Testis (tissue), 3 donors: ENCODE data around the gene ARHGDIA. TPM values are rescaled to one million over a fixed set of nuclear protein-coding genes. Genes with fewer than 3 reads are reported as not detected.

Experiments
- DNase-seq: peaks from one replicate; pipeline ENCODE4 v3.0.0-alpha.2; 2019
- H3K27ac ChIP-seq, 2 donors: fragments of 200-600 bp; sonication (generic); one replicate each; pipeline ENCODE4 v1.5.1; 2019
- H3K27me3 ChIP-seq: fragments of 200-600 bp; sonication (generic); one replicate; pipeline ENCODE4 v1.5.1; 2019
- H3K36me3 ChIP-seq: fragments of 200-600 bp; sonication (generic); one replicate; pipeline ENCODE4 v1.5.1; 2017; ENCODE audit warnings: low read depth; ENCODE audit errors: missing control alignments
- H3K4me1 ChIP-seq: fragments of 200-600 bp; sonication (generic); one replicate; pipeline ENCODE4 v1.5.1; 2019
- H3K4me3 ChIP-seq, 2 donors: fragments of 200-600 bp; sonication (generic); one replicate each; pipeline ENCODE4 v1.5.1; 2017 to 2019
- H3K9me3 ChIP-seq: fragments of 200-600 bp; sonication (generic); one replicate; pipeline ENCODE4 v1.5.1; 2017
- POLR2A ChIP-seq: fragments of 450-650 bp; IDR thresholded peaks from one replicate; pipeline ENCODE4 v1.6.1; 2017; ENCODE audit warnings: antibody characterized with exemption, mild to moderate bottlenecking, moderate library complexity
- WGBS, 2 donors: methylation state at CpG; one replicate each; pipeline ENCODE4 v1.1.5; 2018; 5-methylcytosine and 5-hydroxymethylcytosine counted together
- intact Hi-C: fragments of 100-400 bp; cut with DNase I; formaldehyde crosslinking; loops from one replicate; pipeline ENCODE4 v1.15.1; 2023; ENCODE audit warnings: low total_unique reads
- polyA plus RNA-seq: library from polyadenylated mRNA; stranded (reverse); fragments of 350-450 nt; fragmentation: Illumina TruSeq; extraction: RNeasy Lipid Tissue Mini Kit (QIAGEN cat#74804); gene quantifications from one replicate; pipeline ENCODE4 v1.2.3, GENCODE V29; 2014; ENCODE audit warnings: low read depth, low replicate concordance; ENCODE audit not compliant: insufficient read depth
- total RNA-seq, 2 donors: library from RNA; depleted of rRNA; stranded (reverse); fragments of >200 nt; gene quantifications; one replicate each; pipeline ENCODE4 v1.2.3, GENCODE V29; 2016
- TF ChIP-seq, protein P1 (sequence below), 3 experiments: fragments of 450-650 bp in 2 of 3; fragments of 200-600 bp in 1 of 3; sonication (generic) in 1 of 3; IDR thresholded peaks; one replicate each; pipeline ENCODE4 v1.5.1; 2016 to 2019; ENCODE audit warnings: antibody characterized with exemption in 3 of 3, mild to moderate bottlenecking in 2 of 3, moderate library complexity in 1 of 3

The ARHGDIA gene
- total and polyA plus RNA-seq, 3 donors from 2014 or later = 135 to 201 (median 161) TPM

DNA sequence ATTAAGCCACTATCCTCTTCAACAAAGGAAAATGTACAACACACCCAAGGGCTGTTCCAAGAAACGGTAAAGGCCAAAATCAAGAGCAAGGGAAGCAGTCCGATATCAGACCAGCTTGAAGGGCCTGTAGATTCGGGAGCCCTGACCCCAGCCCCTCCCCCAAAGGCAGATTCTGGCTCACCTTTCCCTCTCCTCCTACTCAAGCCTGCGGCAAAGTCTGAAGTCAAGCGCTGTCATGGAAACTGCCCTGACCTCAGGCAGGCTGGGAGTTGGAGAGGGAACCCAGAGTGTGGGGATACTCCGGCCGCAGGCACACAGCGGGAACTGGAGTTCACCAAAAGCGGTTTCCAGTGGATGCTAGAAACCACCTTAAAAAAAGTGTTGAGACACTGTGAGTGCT, 18.5 kb upstream of the ARHGDIA start:
- no peaks in the 10 kb centered on the region for H3K36me3 ChIP-seq
- no peak for DNase-seq
- no peaks in the 10 kb centered on the region for H3K9me3 ChIP-seq
- H3K27me3 ChIP-seq = no peaks in the 10 kb centered on the region
- intact Hi-C loops = no loop called here
- WGBS, 2 donors = 76 to 79% methylated on average over 9 of the region's 9 CpGs
- H3K4me3 ChIP-seq = no peak overlapping the region
- peaks cover 14% of the 10 kb centered on the region for H3K4me1 ChIP-seq
- no peak overlapping the region for H3K27ac ChIP-seq
- no peak for TF ChIP-seq POLR2A
- TF ChIP-seq, protein P1, sequence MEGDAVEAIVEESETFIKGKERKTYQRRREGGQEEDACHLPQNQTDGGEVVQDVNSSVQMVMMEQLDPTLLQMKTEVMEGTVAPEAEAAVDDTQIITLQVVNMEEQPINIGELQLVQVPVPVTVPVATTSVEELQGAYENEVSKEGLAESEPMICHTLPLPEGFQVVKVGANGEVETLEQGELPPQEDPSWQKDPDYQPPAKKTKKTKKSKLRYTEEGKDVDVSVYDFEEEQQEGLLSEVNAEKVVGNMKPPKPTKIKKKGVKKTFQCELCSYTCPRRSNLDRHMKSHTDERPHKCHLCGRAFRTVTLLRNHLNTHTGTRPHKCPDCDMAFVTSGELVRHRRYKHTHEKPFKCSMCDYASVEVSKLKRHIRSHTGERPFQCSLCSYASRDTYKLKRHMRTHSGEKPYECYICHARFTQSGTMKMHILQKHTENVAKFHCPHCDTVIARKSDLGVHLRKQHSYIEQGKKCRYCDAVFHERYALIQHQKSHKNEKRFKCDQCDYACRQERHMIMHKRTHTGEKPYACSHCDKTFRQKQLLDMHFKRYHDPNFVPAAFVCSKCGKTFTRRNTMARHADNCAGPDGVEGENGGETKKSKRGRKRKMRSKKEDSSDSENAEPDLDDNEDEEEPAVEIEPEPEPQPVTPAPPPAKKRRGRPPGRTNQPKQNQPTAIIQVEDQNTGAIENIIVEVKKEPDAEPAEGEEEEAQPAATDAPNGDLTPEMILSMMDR (IDR thresholded peaks at IDR 0.05) = no peak

DNA sequence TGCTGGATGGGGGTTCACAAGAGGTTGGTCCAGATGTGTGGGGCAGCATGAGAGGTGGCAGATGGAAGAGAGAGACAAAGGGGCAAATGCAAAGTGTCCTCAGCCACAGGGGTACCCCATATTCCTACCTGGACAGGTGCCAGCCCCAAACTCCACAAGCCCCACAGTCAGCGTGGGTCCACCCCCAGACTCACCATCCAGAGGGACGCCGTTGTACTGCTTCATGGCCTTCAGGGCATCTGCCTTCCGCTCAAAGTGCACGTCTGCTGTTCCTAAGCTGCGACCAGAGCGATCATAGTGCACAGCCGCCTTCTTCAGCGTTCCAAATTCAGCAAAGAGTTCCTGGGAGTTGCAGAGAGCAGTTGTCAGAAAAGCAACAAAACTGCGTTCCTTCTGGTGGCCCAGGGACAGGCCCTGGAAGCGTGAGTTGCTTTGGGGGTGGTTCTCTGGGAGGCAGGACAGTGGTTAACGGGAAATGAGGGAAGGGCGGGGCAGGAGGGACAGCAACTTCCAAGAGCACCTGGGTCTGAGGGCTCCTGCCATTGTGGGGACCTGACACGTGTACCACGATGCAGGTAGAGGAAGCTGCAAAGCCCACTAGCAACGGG, 18.0 kb upstream of the ARHGDIA start:
- no peak overlapping the region for H3K27ac ChIP-seq
- H3K9me3 ChIP-seq = no peaks in the 10 kb centered on the region
- intact Hi-C loops = no loop called here
- no peaks in the 10 kb centered on the region for H3K36me3 ChIP-seq
- no peak for DNase-seq
- H3K4me1 ChIP-seq = peaks cover 14% of the 10 kb centered on the region
- no peak overlapping the region for H3K4me3 ChIP-seq
- H3K27me3 ChIP-seq = no peaks in the 10 kb centered on the region
- WGBS, 2 donors = 82 to 94% methylated on average over 16 of the region's 16 CpGs
- TF ChIP-seq, protein P1 (IDR thresholded peaks at IDR 0.05) = no peak
- TF ChIP-seq POLR2A = no peak

DNA sequence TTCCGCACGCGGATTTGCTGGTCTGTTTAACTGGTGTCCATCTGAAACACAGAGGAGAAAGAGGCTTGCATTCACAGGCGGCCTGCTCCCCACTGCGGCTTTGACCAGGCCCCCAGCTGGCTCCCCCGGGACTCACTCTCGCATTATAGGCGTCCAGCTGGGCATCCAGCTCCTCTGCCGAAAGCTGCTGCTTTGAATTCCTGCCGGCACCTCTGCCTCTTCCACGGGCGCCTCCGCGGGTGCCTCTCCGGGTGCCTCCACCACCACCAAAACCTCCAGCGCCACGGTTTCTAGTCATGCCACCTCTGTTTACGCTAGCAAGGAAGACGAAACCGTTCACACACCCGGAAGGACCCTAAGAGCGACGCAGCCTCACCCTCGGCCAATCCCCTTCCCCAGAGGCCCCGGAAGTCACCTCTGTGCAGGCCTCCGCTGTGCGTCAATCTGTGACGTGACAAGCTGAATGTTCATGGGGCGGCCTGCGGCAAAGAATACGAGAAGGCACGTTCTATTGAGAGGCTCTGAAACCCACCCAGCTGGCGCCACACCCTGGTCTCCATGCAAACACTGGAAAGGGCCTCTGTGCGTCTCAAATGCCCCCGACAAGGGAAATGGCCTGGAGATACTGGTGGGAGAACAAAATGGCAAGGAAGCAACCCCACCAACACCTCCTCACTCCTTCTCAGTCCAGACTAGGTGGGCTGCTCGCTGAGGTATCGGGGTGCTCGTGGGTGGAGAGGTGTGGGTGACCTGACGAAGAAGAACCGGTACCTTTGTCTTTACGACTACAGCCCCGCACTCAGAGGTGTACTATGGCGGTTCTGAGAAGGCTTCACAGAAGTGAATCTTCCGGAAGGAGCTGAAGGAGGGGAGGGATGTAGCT, 17.2 kb upstream of the ARHGDIA start:
- DNase-seq = no peak
- Histone ChIP-seq H3K4me3 (no peak overlapping the region), H3K9me3 (no peaks in the 10 kb centered on the region), H3K4me1 (peaks cover 14% of the 10 kb centered on the region), H3K36me3 (no peaks in the 10 kb centered on the region), H3K27ac (no peak overlapping the region), H3K27me3 (no peaks in the 10 kb centered on the region)
- WGBS, 2 donors = 94 to 95% methylated on average over 34 to 44 of the region's 44 CpGs
- TF ChIP-seq, protein P1 (IDR thresholded peaks at IDR 0.05) = no peak
- TF ChIP-seq POLR2A = no peak
- intact Hi-C loops = no loop called here

DNA sequence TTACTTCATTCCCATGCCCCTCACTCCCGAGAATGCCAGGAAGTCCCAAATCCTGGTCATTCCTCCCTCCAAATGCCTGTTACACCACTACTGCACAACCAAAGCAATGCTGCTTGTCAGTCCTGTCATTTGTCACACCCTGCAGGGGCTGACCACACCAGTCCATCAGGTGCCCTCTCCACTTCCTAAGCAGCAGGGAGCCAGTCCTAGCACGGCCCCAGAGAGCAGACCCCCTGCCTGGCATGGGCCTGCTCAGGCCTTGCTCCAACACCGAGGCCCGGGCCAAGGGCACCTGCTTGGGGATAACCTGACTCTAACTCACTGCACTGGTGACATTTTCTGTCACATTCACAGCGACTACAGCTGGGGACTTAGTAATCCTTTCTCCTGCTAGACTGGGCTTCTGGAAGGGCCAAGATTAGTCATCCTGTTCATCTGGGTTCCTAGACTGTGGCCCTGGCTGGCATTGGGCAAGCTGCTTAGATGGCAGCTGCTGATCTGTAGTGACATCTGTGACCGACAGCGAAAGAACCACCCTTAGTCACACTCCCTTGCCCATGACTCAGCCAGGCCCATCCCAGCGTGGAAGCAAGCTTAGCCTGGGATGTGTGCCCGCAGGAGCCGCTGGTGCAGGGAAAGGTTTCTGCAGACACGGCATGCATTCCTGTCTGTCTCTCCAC, 14.9 kb upstream of the ARHGDIA start:
- Histone ChIP-seq H3K27me3 (no peaks in the 10 kb centered on the region), H3K4me3 (no peak overlapping the region), H3K9me3 (no peaks in the 10 kb centered on the region), H3K27ac (no peak overlapping the region), H3K36me3 (no peaks in the 10 kb centered on the region), H3K4me1 (peaks cover 9% of the 10 kb centered on the region)
- intact Hi-C loops = no loop called here
- no peak for DNase-seq
- WGBS, 2 donors = 90 to 92% methylated on average over 11 of the region's 11 CpGs
- TF ChIP-seq, protein P1 (IDR thresholded peaks at IDR 0.05) = no peak
- TF ChIP-seq POLR2A = no peak
